ENCODE measurements around the gene BMPER. TPM values are rescaled to one million over a fixed set of nuclear protein-coding genes. Genes with fewer than 3 reads are reported as not detected.

BMPER gene
- polyA plus RNA-seq, 1 of the 3 experiments (the other 2 are of a cell fraction), result 20.0 TPM

GRCh38 chr7:33882040-33882837 is 23.1 kb upstream of the BMPER start:
- Histone ChIP-seq H3K9ac (no peak overlapping the region), H3K79me2 (ENCODE audit: insufficient read depth) (no peaks in the 10 kb centered on the region), H3K9me3 (no peaks in the 10 kb centered on the region), H3K4me3 (ENCODE audit: low read depth in 2 of 2, low read length in 1 of 2) (no peak overlapping the region), H3K4me1 (ENCODE audit: control insufficient read depth in 1 of 2, insufficient read depth in 2 of 2, low read depth in 1 of 2, low read length in 1 of 2) (no peaks in the 10 kb centered on the region; a peak in 1 of 4 replicates), H3K27ac (ENCODE audit: low read depth in 2 of 2, low read length in 1 of 2) (no peak overlapping the region), H3K36me3 (replicated peaks in 1 of 2; ENCODE audit: control insufficient read depth in 1 of 2, insufficient read depth in 2 of 2, low read length in 1 of 2) (no peaks in the 10 kb centered on the region), H3K4me2 (no peak overlapping the region), H3K27me3 (ENCODE audit: insufficient read depth) (no peaks in the 10 kb centered on the region), H2AFZ (ENCODE audit: low read depth) (no peak overlapping the region), H3K9me2 (no peaks in the 10 kb centered on the region), H4K20me1 (ENCODE audit: insufficient read depth) (no peaks in the 10 kb centered on the region), H3F3A (replicated peaks; ENCODE audit: insufficient read depth) (no peaks in the 10 kb centered on the region)
- ChIA-PET CTCF (interaction anchor here (0.6 to 3.3 kb wide), 4 partner anchors 13 to 124 kb away, joined by 3 to 11 read pairs (median 6); no protein-coding TSS in a partner anchor), POLR2A (interaction anchor here (0.7 kb wide), 1 partner anchor 84 kb away, joined by 3 read pairs; no protein-coding TSS in a partner anchor)
- TF ChIP-seq GATA2 (CRISPR knock-in tag; IDR thresholded peaks at IDR 0.05) (no peak), RXRA (IDR thresholded peaks at IDR 0.05; ENCODE audit: borderline replicate concordance, low read depth) (no peak), YY1 (IDR thresholded peaks at IDR 0.05; ENCODE audit: low read depth) (no peak), TEAD4 (IDR thresholded peaks at IDR 0.05; ENCODE audit: borderline replicate concordance, insufficient read depth) (no peak), USF2 (IDR thresholded peaks at IDR 0.05; ENCODE audit: borderline replicate concordance, low read depth, low read length) (no peak), CTCF (IDR thresholded peaks at IDR 0.05) (no peak), SIN3A (IDR thresholded peaks at IDR 0.05; ENCODE audit: borderline replicate concordance, low read depth, low read length) (no peak), IRF3 (IDR thresholded peaks at IDR 0.05; ENCODE audit: low read depth, low read length) (no peak), RCOR1 (IDR thresholded peaks at IDR 0.05; ENCODE audit: low read length) (no peak), CHD2 (IDR thresholded peaks at IDR 0.05; ENCODE audit: low read length, partially characterized antibody) (no peak), ZBTB33 (IDR thresholded peaks at IDR 0.05; ENCODE audit: borderline replicate concordance, low read depth) (no peak), ELF1 (IDR thresholded peaks at IDR 0.05) (no peak), POLR2AphosphoS5 (IDR thresholded peaks at IDR 0.05; ENCODE audit: low read depth, low read length) (no peak), SMC3 (IDR thresholded peaks at IDR 0.05; ENCODE audit: low read depth, low read length) (no peak), FOXJ3 (CRISPR knock-in tag; IDR thresholded peaks at IDR 0.05) (no peak), EZH2phosphoT487 (IDR thresholded peaks at IDR 0.05; ENCODE audit: borderline replicate concordance, low read depth) (no peak), PBX3 (IDR thresholded peaks at IDR 0.05) (no peak), EP300 (IDR thresholded peaks at IDR 0.05; ENCODE audit: borderline replicate concordance in 1 of 2, low read depth in 1 of 2, low read length in 1 of 2) (no peak), JUND (IDR thresholded peaks at IDR 0.05) (no peak)
- WGBS (ENCODE audit: low lambda C conversion rate), result 66% methylated on average over 7 of the region's 7 CpGs
- DNase-seq, result no peak
